HEK293 (cell line): ENCODE measurements around the gene MRTFB.

ENCODE experiments used
- CTCF ChIA-PET: fragments of 350-600 bp; formaldehyde crosslinking; extraction: SDS; loops from one replicate; lab custom pipeline; 2021; ENCODE audit warnings: antibody characterized with exemption; lab: Yijun Ruan, JAX
- POLR2A ChIA-PET: fragments of 300-600 bp; formaldehyde crosslinking; extraction: SDS; loops from one replicate; lab custom pipeline; 2020; ENCODE audit warnings: antibody characterized with exemption, inconsistent platforms; lab: Yijun Ruan, JAX
- H3K27ac ChIP-seq: fragments of 200-500 bp; sonication (Bioruptor generic); 2 replicates; pipeline ENCODE4 v1.5.1; 2014; ENCODE audit warnings: low read depth, low read length, control low read depth, inconsistent platforms; ENCODE audit errors: extremely low read depth
- H3K36me3 ChIP-seq, 2 experiments: fragments of 200-500 bp in 1 of 2; sonication (Bioruptor generic) in 1 of 2; 1 replicate in 1 of 2; 2 replicates in 1 of 2; pipeline ENCODE4 v1.5.1; 2014 to 2017; ENCODE audit warnings: inconsistent platforms in 2 of 2, low read length in 2 of 2; ENCODE audit not compliant: control insufficient read depth in 2 of 2, insufficient read depth in 1 of 2
- H3K4me1 ChIP-seq: fragments of 200-500 bp; sonication (Bioruptor generic); 2 replicates; pipeline ENCODE4 v1.5.1; 2014; ENCODE audit warnings: mild to moderate bottlenecking, low read length, inconsistent platforms; ENCODE audit not compliant: control insufficient read depth, insufficient read depth
- H3K4me3 ChIP-seq: 2 replicates; pipeline ENCODE4 v1.5.1; 2011; ENCODE audit warnings: low read depth, mild to moderate bottlenecking, control low read depth, low read length, moderate library complexity
- H3K9me3 ChIP-seq: fragments of 200-500 bp; sonication (Bioruptor generic); 2 replicates; pipeline ENCODE4 v1.5.1; 2014; ENCODE audit warnings: low read depth, low read length, inconsistent platforms; ENCODE audit not compliant: control insufficient read depth, insufficient read depth
- BCL11A ChIP-seq: fragments of 450-650 bp; formaldehyde crosslinking; IDR thresholded peaks from 2 replicates; pipeline ENCODE4 v1.5.1; 2016; ENCODE audit warnings: low read depth, missing biosample characterization, missing genetic modification characterization
- KLF1 ChIP-seq: fragments of 450-650 bp; formaldehyde crosslinking; IDR thresholded peaks from 2 replicates; pipeline ENCODE4 v1.5.1; 2016; ENCODE audit warnings: missing biosample characterization, missing genetic modification characterization
- KLF10 ChIP-seq: fragments of 450-650 bp; IDR thresholded peaks from 2 replicates; pipeline ENCODE4 v1.5.1; 2018; ENCODE audit warnings: missing biosample characterization, mild to moderate bottlenecking, missing genetic modification characterization
- KLF9 ChIP-seq: fragments of 450-650 bp; formaldehyde crosslinking; IDR thresholded peaks from 2 replicates; pipeline ENCODE4 v1.5.1; 2016; ENCODE audit warnings: missing biosample characterization, missing genetic modification characterization, low read depth
- ZBTB7A ChIP-seq: fragments of 450-650 bp; formaldehyde crosslinking; IDR thresholded peaks from 2 replicates; pipeline ENCODE4 v1.5.1; 2016; ENCODE audit warnings: low read depth, missing biosample characterization, missing genetic modification characterization
- ZEB2 ChIP-seq: fragments of 450-650 bp; formaldehyde crosslinking; IDR thresholded peaks from 2 replicates; pipeline ENCODE4 v1.5.1; 2016; ENCODE audit warnings: missing biosample characterization, missing genetic modification characterization
- ZFHX2 ChIP-seq: fragments of 450-650 bp; formaldehyde crosslinking; conservative IDR thresholded peaks from 2 replicates; pipeline ENCODE4 v1.5.1; 2016; ENCODE audit warnings: missing biosample characterization, missing genetic modification characterization
- ZFP37 ChIP-seq: fragments of 450-650 bp; formaldehyde crosslinking; IDR thresholded peaks from 2 replicates; pipeline ENCODE4 v1.5.1; 2016; ENCODE audit warnings: missing biosample characterization, missing genetic modification characterization
- ZNF146 ChIP-seq: fragments of 450-650 bp; formaldehyde crosslinking; IDR thresholded peaks from 2 replicates; pipeline ENCODE4 v1.5.1; 2016; ENCODE audit warnings: missing biosample characterization, missing genetic modification characterization
- ZNF175 ChIP-seq: fragments of 450-650 bp; formaldehyde crosslinking; IDR thresholded peaks from 2 replicates; pipeline ENCODE4 v1.5.1; 2016; ENCODE audit warnings: missing biosample characterization, missing genetic modification characterization
- ZNF354C ChIP-seq: fragments of 450-650 bp; formaldehyde crosslinking; IDR thresholded peaks from 2 replicates; pipeline ENCODE4 v1.5.1; 2016; ENCODE audit warnings: missing biosample characterization, missing genetic modification characterization, low read depth, borderline replicate concordance
- ZNF426 ChIP-seq: fragments of 450-650 bp; formaldehyde crosslinking; IDR thresholded peaks from 2 replicates; pipeline ENCODE4 v1.5.1; 2017; ENCODE audit warnings: missing biosample characterization, missing genetic modification characterization, mild to moderate bottlenecking, inconsistent platforms, moderate library complexity
- ZNF571 ChIP-seq: fragments of 450-650 bp; formaldehyde crosslinking; IDR thresholded peaks from 2 replicates; pipeline ENCODE4 v1.5.0; 2017; ENCODE audit warnings: missing biosample characterization, missing genetic modification characterization
- ZNF610 ChIP-seq: fragments of 450-650 bp; formaldehyde crosslinking; IDR thresholded peaks from 2 replicates; pipeline ENCODE4 v1.5.1; 2016; ENCODE audit warnings: missing biosample characterization, missing genetic modification characterization, borderline replicate concordance
- ZNF768 ChIP-seq: fragments of 450-650 bp; formaldehyde crosslinking; IDR thresholded peaks from 2 replicates; pipeline ENCODE4 v1.5.1; 2018; ENCODE audit warnings: missing biosample characterization, mild to moderate bottlenecking, missing genetic modification characterization
- ZNF777 ChIP-seq: fragments of 450-650 bp; formaldehyde crosslinking; IDR thresholded peaks from 2 replicates; pipeline ENCODE4 v1.5.1; 2017; ENCODE audit warnings: missing biosample characterization, missing genetic modification characterization, borderline replicate concordance
- ZXDB ChIP-seq: fragments of 450-650 bp; formaldehyde crosslinking; IDR thresholded peaks from 2 replicates; pipeline ENCODE4 v1.5.1; 2016; ENCODE audit warnings: missing biosample characterization, missing genetic modification characterization
- TF ChIP-seq, protein P1 (sequence below): fragments of 450-650 bp; formaldehyde crosslinking; optimal IDR thresholded peaks from 2 replicates; pipeline ENCODE3; 2016; ENCODE audit warnings: missing biosample characterization, mild to moderate bottlenecking, missing genetic modification characterization
- TF ChIP-seq, protein P2 (sequence below): fragments of 450-650 bp; formaldehyde crosslinking; IDR thresholded peaks from 2 replicates; pipeline ENCODE4 v1.5.1; 2016; ENCODE audit warnings: missing biosample characterization, missing genetic modification characterization
- TF ChIP-seq, protein P3 (sequence below): fragments of 450-650 bp; formaldehyde crosslinking; IDR thresholded peaks from 2 replicates; pipeline ENCODE4 v1.5.1; 2016; ENCODE audit warnings: missing biosample characterization, missing genetic modification characterization, borderline replicate concordance
- TF ChIP-seq, protein P4 (sequence below): fragments of 450-650 bp; formaldehyde crosslinking; IDR thresholded peaks from 2 replicates; pipeline ENCODE4 v1.5.1; 2016; ENCODE audit warnings: missing biosample characterization, missing genetic modification characterization

MRTFB gene, protein sequence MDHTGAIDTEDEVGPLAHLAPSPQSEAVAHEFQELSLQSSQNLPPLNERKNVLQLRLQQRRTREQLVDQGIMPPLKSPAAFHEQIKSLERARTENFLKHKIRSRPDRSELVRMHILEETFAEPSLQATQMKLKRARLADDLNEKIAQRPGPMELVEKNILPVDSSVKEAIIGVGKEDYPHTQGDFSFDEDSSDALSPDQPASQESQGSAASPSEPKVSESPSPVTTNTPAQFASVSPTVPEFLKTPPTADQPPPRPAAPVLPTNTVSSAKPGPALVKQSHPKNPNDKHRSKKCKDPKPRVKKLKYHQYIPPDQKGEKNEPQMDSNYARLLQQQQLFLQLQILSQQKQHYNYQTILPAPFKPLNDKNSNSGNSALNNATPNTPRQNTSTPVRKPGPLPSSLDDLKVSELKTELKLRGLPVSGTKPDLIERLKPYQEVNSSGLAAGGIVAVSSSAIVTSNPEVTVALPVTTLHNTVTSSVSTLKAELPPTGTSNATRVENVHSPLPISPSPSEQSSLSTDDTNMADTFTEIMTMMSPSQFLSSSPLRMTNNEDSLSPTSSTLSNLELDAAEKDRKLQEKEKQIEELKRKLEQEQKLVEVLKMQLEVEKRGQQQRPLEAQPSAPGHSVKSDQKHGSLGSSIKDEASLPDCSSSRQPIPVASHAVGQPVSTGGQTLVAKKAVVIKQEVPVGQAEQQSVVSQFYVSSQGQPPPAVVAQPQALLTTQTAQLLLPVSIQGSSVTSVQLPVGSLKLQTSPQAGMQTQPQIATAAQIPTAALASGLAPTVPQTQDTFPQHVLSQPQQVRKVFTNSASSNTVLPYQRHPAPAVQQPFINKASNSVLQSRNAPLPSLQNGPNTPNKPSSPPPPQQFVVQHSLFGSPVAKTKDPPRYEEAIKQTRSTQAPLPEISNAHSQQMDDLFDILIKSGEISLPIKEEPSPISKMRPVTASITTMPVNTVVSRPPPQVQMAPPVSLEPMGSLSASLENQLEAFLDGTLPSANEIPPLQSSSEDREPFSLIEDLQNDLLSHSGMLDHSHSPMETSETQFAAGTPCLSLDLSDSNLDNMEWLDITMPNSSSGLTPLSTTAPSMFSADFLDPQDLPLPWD

DNA sequence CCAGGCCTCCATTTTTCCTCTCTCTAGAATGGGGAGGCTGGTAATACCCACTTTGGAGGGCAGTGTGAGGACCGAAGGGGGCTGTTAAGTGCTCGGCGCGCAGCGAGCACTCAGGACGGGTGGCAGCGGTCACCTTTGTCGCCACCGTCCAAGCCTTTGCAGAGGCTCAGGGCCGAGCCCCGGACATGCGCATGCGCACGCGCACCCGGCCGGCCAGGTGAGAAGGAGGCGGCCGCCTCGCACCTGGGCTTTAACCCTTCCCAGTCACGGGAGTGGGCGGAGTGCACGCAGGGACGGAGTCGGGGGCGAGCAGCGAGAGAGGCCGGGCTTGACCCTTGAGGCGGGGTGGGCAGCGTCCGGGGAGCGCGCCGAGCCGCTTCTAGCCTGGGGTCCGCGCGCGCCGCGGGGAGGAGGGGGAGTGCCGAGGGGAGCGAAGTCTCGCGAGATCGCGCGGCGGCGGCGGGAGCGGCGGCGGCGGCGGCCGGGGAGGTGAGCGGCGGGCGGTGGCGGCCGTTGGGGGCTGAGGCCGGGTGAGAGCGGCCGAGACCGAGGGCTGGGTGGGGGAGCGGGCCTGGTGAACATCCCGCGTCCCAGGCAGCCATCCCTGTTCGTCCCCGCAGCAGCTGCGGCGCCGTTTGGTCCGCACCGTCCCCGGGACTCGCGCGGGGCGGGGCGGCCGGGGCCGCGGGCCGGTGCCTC, at the start of gene MRTFB:
Gene MRTFB, plus strand, starts transcription at position 443 of the 699 bp plus-strand sequence. CDS start 69,288 bp downstream, outside the sequence.
- ChIA-PET POLR2A (interaction anchor here (1.5 kb wide), 1 partner anchor 114 kb away, joined by 3 read pairs; no protein-coding TSS in a partner anchor), CTCF (no interaction called here)
- H3K4me3 ChIP-seq = peak within 1 kb of the TSS; percentile 95
- peaks cover 0 to 5% of the 10 kb centered on the region in 2 experiments; a peak in 1 of 3 replicates for H3K36me3 ChIP-seq
- no peaks in the 10 kb centered on the region for H3K4me1 ChIP-seq
- no peaks in the 10 kb centered on the region for H3K9me3 ChIP-seq
- H3K27ac ChIP-seq = peak within 1 kb of the TSS; percentile 81
- peak; percentile 93 for TF ChIP-seq ZEB2 (tag by site-specific recombination)
- no peak for TF ChIP-seq ZNF777 (tag by site-specific recombination)
- TF ChIP-seq, protein P1, sequence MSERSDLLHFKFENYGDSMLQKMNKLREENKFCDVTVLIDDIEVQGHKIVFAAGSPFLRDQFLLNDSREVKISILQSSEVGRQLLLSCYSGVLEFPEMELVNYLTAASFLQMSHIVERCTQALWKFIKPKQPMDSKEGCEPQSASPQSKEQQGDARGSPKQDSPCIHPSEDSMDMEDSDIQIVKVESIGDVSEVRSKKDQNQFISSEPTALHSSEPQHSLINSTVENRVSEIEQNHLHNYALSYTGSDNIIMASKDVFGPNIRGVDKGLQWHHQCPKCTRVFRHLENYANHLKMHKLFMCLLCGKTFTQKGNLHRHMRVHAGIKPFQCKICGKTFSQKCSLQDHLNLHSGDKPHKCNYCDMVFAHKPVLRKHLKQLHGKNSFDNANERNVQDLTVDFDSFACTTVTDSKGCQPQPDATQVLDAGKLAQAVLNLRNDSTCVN = peak; percentile 99
- peak; percentile 51; the same call in 1 of the 2 replicates for TF ChIP-seq KLF1 (tag by site-specific recombination)
- TF ChIP-seq, protein P2, sequence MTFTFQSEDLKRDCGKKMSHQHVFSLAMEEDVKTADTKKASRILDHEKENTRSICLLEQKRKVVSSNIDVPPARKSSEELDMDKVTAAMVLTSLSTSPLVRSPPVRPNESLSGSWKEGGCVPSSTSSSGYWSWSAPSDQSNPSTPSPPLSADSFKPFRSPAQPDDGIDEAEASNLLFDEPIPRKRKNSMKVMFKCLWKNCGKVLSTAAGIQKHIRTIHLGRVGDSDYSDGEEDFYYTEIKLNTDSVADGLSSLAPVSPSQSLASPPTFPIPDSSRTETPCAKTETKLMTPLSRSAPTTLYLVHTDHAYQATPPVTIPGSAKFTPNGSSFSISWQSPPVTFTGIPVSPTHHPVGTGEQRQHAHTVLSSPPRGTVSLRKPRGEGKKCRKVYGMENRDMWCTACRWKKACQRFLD = no peak
- 0 out of 2 replicates have a peak, but pooled peaks have one; percentile 37 for TF ChIP-seq ZFP37 (tag by site-specific recombination)
- TF ChIP-seq ZNF426 (tag by site-specific recombination) = no peak
- TF ChIP-seq ZNF571 (tag by site-specific recombination) = no peak
- peak; percentile 80 for TF ChIP-seq KLF9 (tag by site-specific recombination)
- peak; percentile 85 for TF ChIP-seq ZFHX2 (tag by site-specific recombination)
- TF ChIP-seq ZXDB (tag by site-specific recombination) = peak; percentile 86
- no peak for TF ChIP-seq ZNF354C
- TF ChIP-seq ZNF146 (tag by site-specific recombination) = no peak
- peak; percentile 56; the same call in 1 of the 2 replicates for TF ChIP-seq ZNF610 (tag by site-specific recombination)
- no peak for TF ChIP-seq BCL11A
- TF ChIP-seq, protein P3, sequence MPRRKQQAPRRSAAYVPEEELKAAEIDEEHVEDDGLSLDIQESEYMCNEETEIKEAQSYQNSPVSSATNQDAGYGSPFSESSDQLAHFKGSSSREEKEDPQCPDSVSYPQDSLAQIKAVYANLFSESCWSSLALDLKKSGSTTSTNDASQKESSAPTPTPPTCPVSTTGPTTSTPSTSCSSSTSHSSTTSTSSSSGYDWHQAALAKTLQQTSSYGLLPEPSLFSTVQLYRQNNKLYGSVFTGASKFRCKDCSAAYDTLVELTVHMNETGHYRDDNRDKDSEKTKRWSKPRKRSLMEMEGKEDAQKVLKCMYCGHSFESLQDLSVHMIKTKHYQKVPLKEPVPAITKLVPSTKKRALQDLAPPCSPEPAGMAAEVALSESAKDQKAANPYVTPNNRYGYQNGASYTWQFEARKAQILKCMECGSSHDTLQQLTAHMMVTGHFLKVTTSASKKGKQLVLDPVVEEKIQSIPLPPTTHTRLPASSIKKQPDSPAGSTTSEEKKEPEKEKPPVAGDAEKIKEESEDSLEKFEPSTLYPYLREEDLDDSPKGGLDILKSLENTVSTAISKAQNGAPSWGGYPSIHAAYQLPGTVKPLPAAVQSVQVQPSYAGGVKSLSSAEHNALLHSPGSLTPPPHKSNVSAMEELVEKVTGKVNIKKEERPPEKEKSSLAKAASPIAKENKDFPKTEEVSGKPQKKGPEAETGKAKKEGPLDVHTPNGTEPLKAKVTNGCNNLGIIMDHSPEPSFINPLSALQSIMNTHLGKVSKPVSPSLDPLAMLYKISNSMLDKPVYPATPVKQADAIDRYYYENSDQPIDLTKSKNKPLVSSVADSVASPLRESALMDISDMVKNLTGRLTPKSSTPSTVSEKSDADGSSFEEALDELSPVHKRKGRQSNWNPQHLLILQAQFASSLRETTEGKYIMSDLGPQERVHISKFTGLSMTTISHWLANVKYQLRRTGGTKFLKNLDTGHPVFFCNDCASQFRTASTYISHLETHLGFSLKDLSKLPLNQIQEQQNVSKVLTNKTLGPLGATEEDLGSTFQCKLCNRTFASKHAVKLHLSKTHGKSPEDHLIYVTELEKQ (tag by site-specific recombination) = no peak
- TF ChIP-seq ZNF175 (tag by site-specific recombination) = no peak
- TF ChIP-seq, protein P4, sequence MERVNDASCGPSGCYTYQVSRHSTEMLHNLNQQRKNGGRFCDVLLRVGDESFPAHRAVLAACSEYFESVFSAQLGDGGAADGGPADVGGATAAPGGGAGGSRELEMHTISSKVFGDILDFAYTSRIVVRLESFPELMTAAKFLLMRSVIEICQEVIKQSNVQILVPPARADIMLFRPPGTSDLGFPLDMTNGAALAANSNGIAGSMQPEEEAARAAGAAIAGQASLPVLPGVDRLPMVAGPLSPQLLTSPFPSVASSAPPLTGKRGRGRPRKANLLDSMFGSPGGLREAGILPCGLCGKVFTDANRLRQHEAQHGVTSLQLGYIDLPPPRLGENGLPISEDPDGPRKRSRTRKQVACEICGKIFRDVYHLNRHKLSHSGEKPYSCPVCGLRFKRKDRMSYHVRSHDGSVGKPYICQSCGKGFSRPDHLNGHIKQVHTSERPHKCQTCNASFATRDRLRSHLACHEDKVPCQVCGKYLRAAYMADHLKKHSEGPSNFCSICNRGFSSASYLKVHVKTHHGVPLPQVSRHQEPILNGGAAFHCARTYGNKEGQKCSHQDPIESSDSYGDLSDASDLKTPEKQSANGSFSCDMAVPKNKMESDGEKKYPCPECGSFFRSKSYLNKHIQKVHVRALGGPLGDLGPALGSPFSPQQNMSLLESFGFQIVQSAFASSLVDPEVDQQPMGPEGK (tag by site-specific recombination) = peak; percentile 73
- peak; percentile 20; the same call in 1 of the 2 replicates for TF ChIP-seq KLF10 (tag by site-specific recombination)
- TF ChIP-seq ZNF768 (tag by site-specific recombination) = no peak
- peak; percentile 85 for TF ChIP-seq ZBTB7A
